HCT116 (cell line): ENCODE measurements around the gene RBCK1. TPM values are rescaled to one million over a fixed set of nuclear protein-coding genes. Genes with fewer than 3 reads are reported as not detected.

ENCODE experiments used
- ATAC-seq: fragments of 200-7000 bp; cut with Tn5 transposase; 2 replicates; pipeline ENCODE4 v1.9.1; 2020; ENCODE audit warnings: mild to moderate bottlenecking, moderate library complexity
- BruUV-seq: library from RNA; stranded (reverse); fragments of 400-500 nt; replicated peaks from 2 replicates; lab custom pipeline; 2021; lab: Mats Ljungman, UMichigan
- CTCF ChIA-PET: fragments of 300-600 bp; sonication (Branson Sonifier 250); formaldehyde crosslinking; loops from one replicate; lab custom pipeline; 2021; ENCODE audit warnings: antibody characterized with exemption; lab: Charles Lee
- POLR2A ChIA-PET: fragments of 300-600, 350-600 bp; sonication (Branson Sonifier 250); formaldehyde crosslinking; loops from one replicate; lab custom pipeline; 2021; ENCODE audit warnings: antibody characterized with exemption; lab: Charles Lee
- RAD21 ChIA-PET, 2 experiments: fragments of 300-600 bp; sonication (Branson Sonifier 250); formaldehyde crosslinking; loops; one replicate each; lab custom pipeline; 2023; ENCODE audit warnings: low total read pairs in 2 of 2; ENCODE audit not compliant: uncharacterized antibody in 2 of 2, unreplicated experiment in 2 of 2, low non-redundant PET in 1 of 2; lab: Charles Lee
- DNase-seq: peaks from one replicate; pipeline ENCODE4 v3.0.0-alpha.2; 2010; ENCODE audit warnings: low read depth, low spot score
- H2AFZ ChIP-seq: fragments of 200-600 bp; shearing (Covaris generic), sonication (generic); 2 replicates; pipeline ENCODE4 v1.6.1; 2017; ENCODE audit warnings: low read depth, mixed run types, mixed read lengths, antibody characterized with exemption, low read length; ENCODE audit not compliant: poor library complexity, severe bottlenecking
- H3K27ac ChIP-seq: 2 replicates; pipeline ENCODE4 v1.5.1; 2012; ENCODE audit warnings: low read depth, low read length
- H3K27me3 ChIP-seq: fragments of 200-600 bp; sonication (generic); 2 replicates; pipeline ENCODE4 v1.6.1; 2016; ENCODE audit warnings: mixed run types, low read length, mixed read lengths; ENCODE audit not compliant: insufficient read depth
- H3K36me3 ChIP-seq, 2 experiments: fragments of 200-500 bp in 1 of 2; fragments of 200-600 bp in 1 of 2; sonication (Bioruptor generic) in 1 of 2; sonication (generic) in 1 of 2; 2 replicates each; pipeline versions ENCODE4 v1.5.1 to v1.6.1; 2014 to 2016; ENCODE audit warnings: low read length in 2 of 2, inconsistent platforms in 1 of 2, mixed read lengths in 1 of 2, mixed run types in 1 of 2; ENCODE audit not compliant: insufficient read depth in 2 of 2, control insufficient read depth in 1 of 2
- H3K4me1 ChIP-seq, 2 experiments: fragments of 200-600 bp in 1 of 2; sonication (generic) in 1 of 2; 2 replicates each; pipeline versions ENCODE4 v1.5.1 to v1.6.1; 2012 to 2017; ENCODE audit warnings: low read length in 2 of 2, inconsistent platforms in 1 of 2, mild to moderate bottlenecking in 1 of 2, mixed read lengths in 1 of 2, mixed run types in 1 of 2, moderate library complexity in 1 of 2; ENCODE audit not compliant: insufficient read depth in 2 of 2, control insufficient read depth in 1 of 2
- H3K4me2 ChIP-seq: fragments of 200-600 bp; sonication (generic); 2 replicates; pipeline ENCODE4 v1.6.1; 2017; ENCODE audit warnings: mixed run types, low read length, mixed read lengths
- H3K4me3 ChIP-seq, 2 experiments: fragments of 200-600 bp in 1 of 2; sonication (generic) in 1 of 2; replicated peaks in 1 of 2; 2 replicates each; pipeline ENCODE4 v1.5.1; 2011 to 2016; ENCODE audit warnings: low read length in 2 of 2, control low read depth in 1 of 2, low read depth in 1 of 2, mild to moderate bottlenecking in 1 of 2, mixed read lengths in 1 of 2, mixed run types in 1 of 2
- H3K79me2 ChIP-seq: fragments of 200-600 bp; sonication (generic); 2 replicates; pipeline ENCODE4 v1.6.1; 2017; ENCODE audit warnings: mild to moderate bottlenecking, mixed run types, low read length, moderate library complexity, mixed read lengths; ENCODE audit not compliant: insufficient read depth
- H3K9ac ChIP-seq: fragments of 200-600 bp; sonication (generic); 2 replicates; pipeline ENCODE4 v1.6.1; 2016; ENCODE audit warnings: low read length, mixed read lengths
- H3K9me2 ChIP-seq: fragments of 200-600 bp; sonication (generic), shearing (Covaris generic); 2 replicates; pipeline ENCODE4 v1.6.1; 2017; ENCODE audit warnings: mixed run types, mild to moderate bottlenecking, moderate library complexity; ENCODE audit not compliant: insufficient read depth
- H3K9me3 ChIP-seq, 2 experiments: fragments of 200-500 bp in 1 of 2; fragments of 200-600 bp in 1 of 2; sonication (Bioruptor generic) in 1 of 2; sonication (generic) in 1 of 2; 2 replicates each; pipeline ENCODE4 v1.6.1; 2014 to 2017; ENCODE audit warnings: low read length in 2 of 2, mixed read lengths in 2 of 2, inconsistent platforms in 1 of 2, low read depth in 1 of 2, mild to moderate bottlenecking in 1 of 2, mixed run types in 1 of 2, moderate library complexity in 1 of 2; ENCODE audit not compliant: control insufficient read depth in 1 of 2, insufficient read depth in 1 of 2
- H4K20me1 ChIP-seq: fragments of 200-600 bp; sonication (generic), shearing (Covaris generic); 2 replicates; pipeline ENCODE4 v1.6.1; 2017; ENCODE audit warnings: mixed run types, mild to moderate bottlenecking, moderate library complexity; ENCODE audit not compliant: insufficient read depth
- ELF1 ChIP-seq: IDR thresholded peaks from 2 replicates; pipeline ENCODE4 v1.6.1; 2012; ENCODE audit warnings: low read depth, borderline replicate concordance
- EZH2phosphoT487 ChIP-seq: fragments of 200-600 bp; IDR thresholded peaks from 2 replicates; pipeline ENCODE4 v1.6.1; 2018; ENCODE audit warnings: antibody characterized with exemption, borderline replicate concordance
- RAD21 ChIP-seq: IDR thresholded peaks from 2 replicates; pipeline ENCODE4 v1.6.1; 2012; ENCODE audit warnings: low read depth, mild to moderate bottlenecking
- intact Hi-C: fragments of 100-400 bp; cut with micrococcal nuclease; formaldehyde crosslinking; loops from 2 replicates; pipeline ENCODE4 v1.10.0; 2022
- total RNA-seq: library from RNA; stranded (reverse); gene quantifications from one replicate; pipeline ENCODE4 v1.2.1, GENCODE V29; 2021; ENCODE audit not compliant: unreplicated experiment
- TF ChIP-seq, protein P1 (sequence below): IDR thresholded peaks from 2 replicates; pipeline ENCODE4 v1.6.1; 2012
- TF ChIP-seq, protein P2 (sequence below), 3 experiments: fragments of 200-600 bp in 1 of 3; sonication (generic) in 1 of 3; IDR thresholded peaks in 2 of 3; conservative IDR thresholded peaks in 1 of 3; 2 replicates each; pipeline ENCODE4 v1.5.1; 2012 to 2017; ENCODE audit warnings: low read depth in 2 of 3, low read length in 2 of 3, antibody characterized with exemption in 1 of 3, borderline replicate concordance in 1 of 3, control low read depth in 1 of 3, mild to moderate bottlenecking in 1 of 3, mixed read lengths in 1 of 3, mixed run types in 1 of 3, moderate library complexity in 1 of 3; ENCODE audit not compliant: insufficient read depth in 1 of 3
- TF ChIP-seq, protein P3 (sequence below): IDR thresholded peaks from 2 replicates; pipeline ENCODE4 v1.6.1; 2012

The RBCK1 gene
- total RNA-seq, 1 experiment from 2014 or later = 180 TPM

DNA sequence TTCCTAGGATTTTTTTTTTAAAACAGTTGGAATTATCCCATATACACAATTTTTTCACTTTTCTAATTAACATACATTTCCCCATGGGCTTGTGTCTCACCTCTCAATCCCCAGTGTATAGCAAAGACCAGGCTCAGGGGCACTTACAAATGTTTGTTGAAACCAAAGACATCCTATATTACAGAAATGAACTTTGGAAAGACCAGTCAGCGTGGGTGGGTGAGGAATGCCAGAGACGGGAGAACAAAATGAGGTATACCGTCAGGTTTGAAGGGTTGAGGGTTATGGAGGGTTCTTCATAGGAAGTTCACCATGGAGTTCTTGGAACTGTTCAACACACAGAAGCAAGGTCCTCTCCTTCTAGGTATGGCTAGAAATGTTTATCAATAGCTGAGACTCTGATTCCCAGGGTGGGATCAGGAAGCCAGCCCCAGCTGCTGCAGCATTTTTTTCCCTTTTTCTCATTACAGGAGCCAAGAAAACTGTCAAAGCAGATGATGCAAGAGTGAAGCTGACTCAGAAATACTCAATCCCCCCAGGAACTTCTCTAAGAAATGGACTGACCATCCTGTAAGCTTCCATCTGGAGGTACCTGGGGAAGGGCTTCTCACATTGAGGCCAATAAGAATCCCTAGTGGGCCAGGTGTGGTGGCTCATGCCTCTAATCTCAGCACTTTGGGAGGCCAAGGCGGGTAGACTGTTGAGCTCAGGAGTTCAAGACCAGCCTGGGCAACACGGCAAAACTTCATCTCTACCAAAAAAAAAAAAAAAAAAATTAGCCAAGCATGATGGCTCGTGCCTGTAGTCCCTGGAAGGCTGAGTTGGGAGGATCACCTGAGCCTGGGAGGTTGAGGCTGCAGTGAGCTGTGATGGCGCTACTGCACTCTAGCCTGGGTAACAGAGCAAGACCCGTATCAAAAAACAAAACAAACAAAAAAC lies 70.2 kb downstream of the RBCK1 start:
- RAD21 ChIA-PET = interaction anchor here in 1 of 2 experiments (0.7 kb wide), 1 partner anchor 75 kb away, joined by 4 read pairs; no protein-coding TSS in a partner anchor
- no peaks in the 10 kb centered on the region for H4K20me1 ChIP-seq
- H3K4me3 ChIP-seq = no peak overlapping the region
- no peak for DNase-seq
- POLR2A ChIA-PET = no interaction called here
- H3K4me1 ChIP-seq = no peaks in the 10 kb centered on the region
- TF ChIP-seq ELF1 (no peak), RAD21 (no peak)
- H3K79me2 ChIP-seq = no peaks in the 10 kb centered on the region; the same call in 1 of the 2 replicates
- intact Hi-C loops = no loop called here
- no peak overlapping the region for H3K9ac ChIP-seq
- peaks cover 30 to 37% of the 10 kb centered on the region in 2 experiments for H3K36me3 ChIP-seq
- H2AFZ ChIP-seq = no peak overlapping the region
- no peaks in the 10 kb centered on the region for H3K27me3 ChIP-seq
- CTCF ChIA-PET = interaction anchor here (0.7 to 3.4 kb wide), 2 partner anchors 116 to 123 kb away, joined by 3 to 14 read pairs; no protein-coding TSS in a partner anchor
- no peak overlapping the region for H3K4me2 ChIP-seq
- no peak for ATAC-seq
- no peak overlapping the region for H3K27ac ChIP-seq
- H3K9me2 ChIP-seq = no peaks in the 10 kb centered on the region
- H3K9me3 ChIP-seq = no peaks in the 10 kb centered on the region
- BruUV-seq = no TSS peak

DNA sequence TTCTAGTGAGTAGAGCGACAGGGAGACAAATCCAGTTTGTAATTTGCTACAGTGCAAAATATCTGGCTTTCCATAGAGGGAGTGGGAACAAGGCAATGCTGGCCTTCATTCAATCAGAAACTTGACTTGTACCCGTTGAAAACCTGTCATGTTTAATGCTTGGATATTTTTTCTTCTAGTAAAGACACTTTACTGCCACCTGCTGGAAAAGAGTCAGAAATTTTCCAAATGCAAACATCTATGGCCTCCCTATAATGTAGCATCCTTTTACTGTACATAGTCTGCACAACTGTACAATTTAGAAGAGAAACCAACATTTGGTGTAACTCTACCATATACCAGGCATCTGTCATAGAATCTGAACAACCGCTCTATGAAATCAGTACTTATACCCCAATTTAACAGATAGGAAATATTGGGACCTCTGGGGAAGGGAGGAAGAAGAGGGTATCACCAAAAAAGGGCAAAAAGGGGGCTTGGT lies 70.9 kb downstream of the RBCK1 start:
- ATAC-seq (peak; percentile 71), DNase-seq (peak; percentile 41)
- Histone ChIP-seq H3K9me2 (no peaks in the 10 kb centered on the region), H4K20me1 (no peaks in the 10 kb centered on the region), H3K27ac (no peak overlapping the region), H3K4me1 (no peaks in the 10 kb centered on the region), H2AFZ (no peak overlapping the region), H3K4me2 (no peak overlapping the region), H3K36me3 (peaks cover 35 to 42% of the 10 kb centered on the region in 2 experiments), H3K27me3 (no peaks in the 10 kb centered on the region), H3K9ac (no peak overlapping the region), H3K9me3 (no peaks in the 10 kb centered on the region), H3K4me3 (no peak overlapping the region), H3K79me2 (no peaks in the 10 kb centered on the region; the same call in 1 of the 2 replicates)
- CTCF ChIA-PET = interaction anchor here (3.4 kb wide), 1 partner anchor 124 kb away, joined by 14 read pairs; no protein-coding TSS in a partner anchor
- intact Hi-C loops = loop anchor here (1.0 kb wide), 1 partner anchor 125 kb away; no protein-coding TSS in a partner anchor
- RAD21 ChIA-PET = interaction anchor here in 1 of 2 experiments (0.7 kb wide), 1 partner anchor 76 kb away, joined by 4 read pairs; no protein-coding TSS in a partner anchor
- POLR2A ChIA-PET = no interaction called here
- TF ChIP-seq EZH2phosphoT487 (no peak), RAD21 (peak; percentile 66)
- TF ChIP-seq, protein P1, sequence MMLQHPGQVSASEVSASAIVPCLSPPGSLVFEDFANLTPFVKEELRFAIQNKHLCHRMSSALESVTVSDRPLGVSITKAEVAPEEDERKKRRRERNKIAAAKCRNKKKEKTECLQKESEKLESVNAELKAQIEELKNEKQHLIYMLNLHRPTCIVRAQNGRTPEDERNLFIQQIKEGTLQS = no peak
- TF ChIP-seq, protein P2, sequence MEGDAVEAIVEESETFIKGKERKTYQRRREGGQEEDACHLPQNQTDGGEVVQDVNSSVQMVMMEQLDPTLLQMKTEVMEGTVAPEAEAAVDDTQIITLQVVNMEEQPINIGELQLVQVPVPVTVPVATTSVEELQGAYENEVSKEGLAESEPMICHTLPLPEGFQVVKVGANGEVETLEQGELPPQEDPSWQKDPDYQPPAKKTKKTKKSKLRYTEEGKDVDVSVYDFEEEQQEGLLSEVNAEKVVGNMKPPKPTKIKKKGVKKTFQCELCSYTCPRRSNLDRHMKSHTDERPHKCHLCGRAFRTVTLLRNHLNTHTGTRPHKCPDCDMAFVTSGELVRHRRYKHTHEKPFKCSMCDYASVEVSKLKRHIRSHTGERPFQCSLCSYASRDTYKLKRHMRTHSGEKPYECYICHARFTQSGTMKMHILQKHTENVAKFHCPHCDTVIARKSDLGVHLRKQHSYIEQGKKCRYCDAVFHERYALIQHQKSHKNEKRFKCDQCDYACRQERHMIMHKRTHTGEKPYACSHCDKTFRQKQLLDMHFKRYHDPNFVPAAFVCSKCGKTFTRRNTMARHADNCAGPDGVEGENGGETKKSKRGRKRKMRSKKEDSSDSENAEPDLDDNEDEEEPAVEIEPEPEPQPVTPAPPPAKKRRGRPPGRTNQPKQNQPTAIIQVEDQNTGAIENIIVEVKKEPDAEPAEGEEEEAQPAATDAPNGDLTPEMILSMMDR (IDR thresholded peaks at IDR 0.05 in 2 of 3, conservative IDR thresholded peaks at IDR 0.05 in 1 of 3; ENCODE audit: borderline replicate concordance in 1 of 3, insufficient read depth in 1 of 3, low read depth in 2 of 3, low read length in 2 of 3) = peak; percentile 46 to 61 (median 54); a peak in 5 of 6 replicates
- TF ChIP-seq, protein P3, sequence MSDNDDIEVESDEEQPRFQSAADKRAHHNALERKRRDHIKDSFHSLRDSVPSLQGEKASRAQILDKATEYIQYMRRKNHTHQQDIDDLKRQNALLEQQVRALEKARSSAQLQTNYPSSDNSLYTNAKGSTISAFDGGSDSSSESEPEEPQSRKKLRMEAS = no peak
- no TSS peak for BruUV-seq
